ENCODE data around the gene LPCAT1.

Gene LPCAT1

DNA sequence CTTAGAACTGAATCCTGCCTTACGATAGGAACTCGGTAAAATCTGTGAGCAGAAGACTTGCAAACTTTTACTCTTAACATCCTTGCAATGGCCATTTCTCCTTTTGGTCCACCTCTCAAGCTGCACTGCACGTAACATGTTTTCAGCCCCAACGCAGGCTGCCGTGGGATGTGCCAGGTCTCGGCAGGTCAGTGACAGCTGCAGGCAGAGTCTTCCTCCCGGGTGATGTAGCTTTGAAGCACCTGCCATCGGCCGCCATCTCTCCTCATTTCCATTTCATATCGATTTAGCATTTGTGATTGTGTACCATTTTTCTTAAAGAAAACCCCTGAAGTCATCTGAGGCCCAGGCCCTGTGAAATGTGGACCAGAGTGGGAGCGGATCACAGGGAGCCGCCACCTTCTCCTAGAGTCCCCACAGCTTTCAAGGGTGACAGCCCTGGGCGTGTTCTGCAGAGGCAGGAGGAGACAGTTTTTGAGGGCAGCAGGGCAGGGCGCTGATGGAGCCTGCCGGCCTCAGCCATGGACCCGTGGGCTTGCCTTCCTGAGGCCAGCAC lies 25.8 kb upstream of the LPCAT1 start:
- no peak for ATAC-seq
- TF ChIP-seq ZNF565 (CRISPR knock-in tag; conservative IDR thresholded peaks at IDR 0.05; ENCODE audit: low read depth) = no peak
- no peak for TF ChIP-seq GLIS3 (CRISPR knock-in tag; IDR thresholded peaks at IDR 0.05)
- TF ChIP-seq BACH2 (CRISPR knock-in tag; IDR thresholded peaks at IDR 0.05; ENCODE audit: borderline replicate concordance) = no peak
- TF ChIP-seq, protein P1, sequence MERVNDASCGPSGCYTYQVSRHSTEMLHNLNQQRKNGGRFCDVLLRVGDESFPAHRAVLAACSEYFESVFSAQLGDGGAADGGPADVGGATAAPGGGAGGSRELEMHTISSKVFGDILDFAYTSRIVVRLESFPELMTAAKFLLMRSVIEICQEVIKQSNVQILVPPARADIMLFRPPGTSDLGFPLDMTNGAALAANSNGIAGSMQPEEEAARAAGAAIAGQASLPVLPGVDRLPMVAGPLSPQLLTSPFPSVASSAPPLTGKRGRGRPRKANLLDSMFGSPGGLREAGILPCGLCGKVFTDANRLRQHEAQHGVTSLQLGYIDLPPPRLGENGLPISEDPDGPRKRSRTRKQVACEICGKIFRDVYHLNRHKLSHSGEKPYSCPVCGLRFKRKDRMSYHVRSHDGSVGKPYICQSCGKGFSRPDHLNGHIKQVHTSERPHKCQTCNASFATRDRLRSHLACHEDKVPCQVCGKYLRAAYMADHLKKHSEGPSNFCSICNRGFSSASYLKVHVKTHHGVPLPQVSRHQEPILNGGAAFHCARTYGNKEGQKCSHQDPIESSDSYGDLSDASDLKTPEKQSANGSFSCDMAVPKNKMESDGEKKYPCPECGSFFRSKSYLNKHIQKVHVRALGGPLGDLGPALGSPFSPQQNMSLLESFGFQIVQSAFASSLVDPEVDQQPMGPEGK (CRISPR knock-in tag; IDR thresholded peaks at IDR 0.05; ENCODE audit: borderline replicate concordance) = no peak
- no peak for TF ChIP-seq TCF4 (CRISPR knock-in tag; IDR thresholded peaks at IDR 0.05; ENCODE audit: borderline replicate concordance)
- no peak for TF ChIP-seq ZFP3 (CRISPR knock-in tag; IDR thresholded peaks at IDR 0.05)
- TF ChIP-seq ZNF8 (CRISPR knock-in tag; IDR thresholded peaks at IDR 0.05) = no peak
- no peak for TF ChIP-seq PPARA (CRISPR knock-in tag; IDR thresholded peaks at IDR 0.05; ENCODE audit: borderline replicate concordance)
- no peak for TF ChIP-seq CSRNP3 (CRISPR knock-in tag; IDR thresholded peaks at IDR 0.05)
- no peak for TF ChIP-seq SNAI2 (CRISPR knock-in tag; IDR thresholded peaks at IDR 0.05)
- TF ChIP-seq ZNF70 (CRISPR knock-in tag; IDR thresholded peaks at IDR 0.05) = no peak
- TF ChIP-seq ISL1 (CRISPR knock-in tag; IDR thresholded peaks at IDR 0.05) = no peak
- no peak for TF ChIP-seq ZC3H10 (CRISPR knock-in tag; IDR thresholded peaks at IDR 0.05)
- no peak for TF ChIP-seq ZFP30 (CRISPR knock-in tag; IDR thresholded peaks at IDR 0.05)
- TF ChIP-seq CSDC2 (CRISPR knock-in tag; IDR thresholded peaks at IDR 0.05) = no peak
- TF ChIP-seq TOX (CRISPR knock-in tag; IDR thresholded peaks at IDR 0.05; ENCODE audit: borderline replicate concordance) = no peak
- TF ChIP-seq RARB (CRISPR knock-in tag; IDR thresholded peaks at IDR 0.05) = no peak
- no peak for TF ChIP-seq POU6F1 (CRISPR knock-in tag; IDR thresholded peaks at IDR 0.05; ENCODE audit: borderline replicate concordance, low read depth)

GRCh38 chr5:1548702-1549474 lies 25.1 kb upstream of the LPCAT1 start:
- ATAC-seq = no peak
- TF ChIP-seq ZNF8 (CRISPR knock-in tag; IDR thresholded peaks at IDR 0.05) = no peak
- TF ChIP-seq ESRRG (CRISPR knock-in tag; IDR thresholded peaks at IDR 0.05) = no peak
- TF ChIP-seq GLIS3 (CRISPR knock-in tag; IDR thresholded peaks at IDR 0.05) = no peak
- no peak for TF ChIP-seq ZFP30 (CRISPR knock-in tag; IDR thresholded peaks at IDR 0.05)
- TF ChIP-seq CREB5 (CRISPR knock-in tag; IDR thresholded peaks at IDR 0.05; ENCODE audit: low read depth) = no peak
- no peak for TF ChIP-seq ZFP3 (CRISPR knock-in tag; IDR thresholded peaks at IDR 0.05)
- no peak for TF ChIP-seq TOX (CRISPR knock-in tag; IDR thresholded peaks at IDR 0.05; ENCODE audit: borderline replicate concordance)
- TF ChIP-seq ZC3H10 (CRISPR knock-in tag; IDR thresholded peaks at IDR 0.05) = no peak
- TF ChIP-seq PPARA (CRISPR knock-in tag; IDR thresholded peaks at IDR 0.05; ENCODE audit: borderline replicate concordance) = no peak
- no peak for TF ChIP-seq ZNF565 (CRISPR knock-in tag; conservative IDR thresholded peaks at IDR 0.05; ENCODE audit: low read depth)

GRCh38 chr5:1547655-1548054 lies 23.9 kb upstream of the LPCAT1 start:
- ATAC-seq = no peak
- TF ChIP-seq ARNTL (CRISPR knock-in tag; IDR thresholded peaks at IDR 0.05; ENCODE audit: borderline replicate concordance, low read depth) (no peak), ZNF565 (CRISPR knock-in tag; conservative IDR thresholded peaks at IDR 0.05; ENCODE audit: low read depth) (no peak), CREB5 (CRISPR knock-in tag; IDR thresholded peaks at IDR 0.05; ENCODE audit: low read depth) (no peak), CSRNP3 (CRISPR knock-in tag; IDR thresholded peaks at IDR 0.05) (no peak), ZFP30 (CRISPR knock-in tag; IDR thresholded peaks at IDR 0.05) (no peak), ZNF70 (CRISPR knock-in tag; IDR thresholded peaks at IDR 0.05) (no peak), ZFP3 (CRISPR knock-in tag; IDR thresholded peaks at IDR 0.05) (no peak), BACH2 (CRISPR knock-in tag; IDR thresholded peaks at IDR 0.05; ENCODE audit: borderline replicate concordance) (no peak), ZNF8 (CRISPR knock-in tag; IDR thresholded peaks at IDR 0.05) (no peak), ESRRG (CRISPR knock-in tag; IDR thresholded peaks at IDR 0.05) (no peak), RARB (CRISPR knock-in tag; IDR thresholded peaks at IDR 0.05) (no peak), POU6F1 (CRISPR knock-in tag; IDR thresholded peaks at IDR 0.05; ENCODE audit: borderline replicate concordance, low read depth) (no peak), GLIS3 (CRISPR knock-in tag; IDR thresholded peaks at IDR 0.05) (no peak), CSDC2 (CRISPR knock-in tag; IDR thresholded peaks at IDR 0.05) (no peak)
- TF ChIP-seq, protein P1 (CRISPR knock-in tag; IDR thresholded peaks at IDR 0.05; ENCODE audit: borderline replicate concordance) = no peak
